Epithelial cell of prostate (primary cell): ENCODE results near the gene BLTP1.
"Not testable (repeated sequence)": the region's sequence is repeated elsewhere in the genome, so short reads cannot be mapped to it uniquely, and the experiment has no call there.

Experiments used
- DNase-seq: peaks from one replicate; pipeline ENCODE4 v3.0.0-alpha.2; 2011; ENCODE audit warnings: low read depth, low spot score
- H3K27ac ChIP-seq: fragments of 450-650 bp; 2 replicates; pipeline ENCODE4 v1.5.1; 2017; ENCODE audit warnings: mild to moderate bottlenecking

Gene BLTP1

GRCh38 chr4:122151982-122152710, at the start of gene BLTP1:
Gene BLTP1 (plus strand): TSS chr4:122152331. CDS start chr4:122170648, 18,317 bp downstream.
- peak within 1 kb of the TSS; percentile 71 for H3K27ac ChIP-seq
- peak; percentile 5 for DNase-seq

- DNase-seq = no peak
- H3K27ac ChIP-seq = no peak overlapping the region
These were observed 47.9 kb upstream of the BLTP1 start for GRCh38 chr4:122104184-122104583.

GRCh38 chr4:122107680-122108079, 44.5 kb upstream of the BLTP1 start:
- no peak for DNase-seq
- H3K27ac ChIP-seq = no peak overlapping the region

GRCh38 chr4:122110304-122110703, 41.8 kb upstream of the BLTP1 start:
- not testable (repeated sequence) for DNase-seq

GRCh38 chr4:122117743-122118142, 34.4 kb upstream of the BLTP1 start:
- no peak overlapping the region for H3K27ac ChIP-seq
- DNase-seq = no peak

More at GRCh38 chr4:122110304-122110703, 41.8 kb upstream of the BLTP1 start:
- not testable (repeated sequence) for H3K27ac ChIP-seq

- no peak for DNase-seq
- no peak overlapping the region for H3K27ac ChIP-seq
These were observed 33.9 kb upstream of the BLTP1 start for GRCh38 chr4:122118243-122118642.

- H3K27ac ChIP-seq = no peak overlapping the region
- no peak for DNase-seq
These were observed 32.4 kb upstream of the BLTP1 start for GRCh38 chr4:122119739-122120138.

GRCh38 chr4:122121593-122121992, 30.5 kb upstream of the BLTP1 start:
- DNase-seq = no peak
- H3K27ac ChIP-seq = no peak overlapping the region

- no peak overlapping the region for H3K27ac ChIP-seq
- no peak for DNase-seq
These were observed 30.0 kb upstream of the BLTP1 start for GRCh38 chr4:122122083-122122482.

- DNase-seq = no peak
- no peak overlapping the region for H3K27ac ChIP-seq
These were observed 23.1 kb upstream of the BLTP1 start for GRCh38 chr4:122129061-122129460.

- no peak for DNase-seq
- no peak overlapping the region for H3K27ac ChIP-seq
These were observed 20.5 kb upstream of the BLTP1 start for GRCh38 chr4:122131562-122132157.

- no peak for DNase-seq
- H3K27ac ChIP-seq = no peak overlapping the region
These were observed 19.2 kb upstream of the BLTP1 start for GRCh38 chr4:122132891-122133290.

- DNase-seq = no peak
- H3K27ac ChIP-seq = no peak overlapping the region
These were observed 13.0 kb upstream of the BLTP1 start for GRCh38 chr4:122139139-122139538.

GRCh38 chr4:122140834-122141233, 11.3 kb upstream of the BLTP1 start:
- H3K27ac ChIP-seq = no peak overlapping the region
- DNase-seq = no peak

- no peak for DNase-seq
- H3K27ac ChIP-seq = no peak overlapping the region
These were observed 9.4 kb upstream of the BLTP1 start for GRCh38 chr4:122142687-122143086.

- no peak overlapping the region for H3K27ac ChIP-seq
- DNase-seq = no peak
These were observed 5.5 kb upstream of the BLTP1 start for GRCh38 chr4:122146652-122147051.

- H3K27ac ChIP-seq = no peak overlapping the region
These were observed 1.2 kb upstream of the BLTP1 start for GRCh38 chr4:122150931-122151330.

GRCh38 chr4:122152711-122153226, 638 bp downstream of the BLTP1 start:
- no peak for DNase-seq
- peak overlapping the region; percentile 71 for H3K27ac ChIP-seq

More at GRCh38 chr4:122150931-122151330, 1.2 kb upstream of the BLTP1 start:
- DNase-seq = no peak

GRCh38 chr4:122156819-122157218, 4.7 kb downstream of the BLTP1 start:
- no peak for DNase-seq
- no peak overlapping the region for H3K27ac ChIP-seq

GRCh38 chr4:122163301-122163700, 11.2 kb downstream of the BLTP1 start:
- no peak for DNase-seq
- no peak overlapping the region for H3K27ac ChIP-seq

GRCh38 chr4:122163767-122164166, 11.6 kb downstream of the BLTP1 start:
- DNase-seq = no peak
- no peak overlapping the region for H3K27ac ChIP-seq

- DNase-seq = no peak
These were observed 15.2 kb downstream of the BLTP1 start for GRCh38 chr4:122167369-122167768.

More at GRCh38 chr4:122167369-122167768, 15.2 kb downstream of the BLTP1 start:
- H3K27ac ChIP-seq = no peak overlapping the region
